HCT116 (cell line): ENCODE measurements around the gene LRRFIP1. TPM values are rescaled to one million over a fixed set of nuclear protein-coding genes. Genes with fewer than 3 reads are reported as not detected.

ENCODE experiments used
- ATAC-seq: fragments of 200-7000 bp; cut with Tn5 transposase; 2 replicates; pipeline ENCODE4 v1.9.1; 2020; ENCODE audit warnings: mild to moderate bottlenecking, moderate library complexity
- BruUV-seq: library from RNA; stranded (reverse); fragments of 400-500 nt; replicated peaks from 2 replicates; lab custom pipeline; 2021; lab: Mats Ljungman, UMichigan
- CTCF ChIA-PET: fragments of 300-600 bp; sonication (Branson Sonifier 250); formaldehyde crosslinking; loops from one replicate; lab custom pipeline; 2021; ENCODE audit warnings: antibody characterized with exemption; lab: Charles Lee
- POLR2A ChIA-PET: fragments of 300-600, 350-600 bp; sonication (Branson Sonifier 250); formaldehyde crosslinking; loops from one replicate; lab custom pipeline; 2021; ENCODE audit warnings: antibody characterized with exemption; lab: Charles Lee
- RAD21 ChIA-PET, 2 experiments: fragments of 300-600 bp; sonication (Branson Sonifier 250); formaldehyde crosslinking; loops; one replicate each; lab custom pipeline; 2023; ENCODE audit warnings: low total read pairs in 2 of 2; ENCODE audit not compliant: uncharacterized antibody in 2 of 2, unreplicated experiment in 2 of 2, low non-redundant PET in 1 of 2; lab: Charles Lee
- DNase-seq: peaks from one replicate; pipeline ENCODE4 v3.0.0-alpha.2; 2010; ENCODE audit warnings: low read depth, low spot score
- H2AFZ ChIP-seq: fragments of 200-600 bp; shearing (Covaris generic), sonication (generic); 2 replicates; pipeline ENCODE4 v1.6.1; 2017; ENCODE audit warnings: low read depth, mixed run types, mixed read lengths, antibody characterized with exemption, low read length; ENCODE audit not compliant: poor library complexity, severe bottlenecking
- H3K27ac ChIP-seq: 2 replicates; pipeline ENCODE4 v1.5.1; 2012; ENCODE audit warnings: low read depth, low read length
- H3K27me3 ChIP-seq: fragments of 200-600 bp; sonication (generic); 2 replicates; pipeline ENCODE4 v1.6.1; 2016; ENCODE audit warnings: mixed run types, low read length, mixed read lengths; ENCODE audit not compliant: insufficient read depth
- H3K36me3 ChIP-seq, 2 experiments: fragments of 200-500 bp in 1 of 2; fragments of 200-600 bp in 1 of 2; sonication (Bioruptor generic) in 1 of 2; sonication (generic) in 1 of 2; 2 replicates each; pipeline versions ENCODE4 v1.5.1 to v1.6.1; 2014 to 2016; ENCODE audit warnings: low read length in 2 of 2, inconsistent platforms in 1 of 2, mixed read lengths in 1 of 2, mixed run types in 1 of 2; ENCODE audit not compliant: insufficient read depth in 2 of 2, control insufficient read depth in 1 of 2
- H3K4me1 ChIP-seq, 2 experiments: fragments of 200-600 bp in 1 of 2; sonication (generic) in 1 of 2; 2 replicates each; pipeline versions ENCODE4 v1.5.1 to v1.6.1; 2012 to 2017; ENCODE audit warnings: low read length in 2 of 2, inconsistent platforms in 1 of 2, mild to moderate bottlenecking in 1 of 2, mixed read lengths in 1 of 2, mixed run types in 1 of 2, moderate library complexity in 1 of 2; ENCODE audit not compliant: insufficient read depth in 2 of 2, control insufficient read depth in 1 of 2
- H3K4me2 ChIP-seq: fragments of 200-600 bp; sonication (generic); 2 replicates; pipeline ENCODE4 v1.6.1; 2017; ENCODE audit warnings: mixed run types, low read length, mixed read lengths
- H3K4me3 ChIP-seq, 2 experiments: fragments of 200-600 bp in 1 of 2; sonication (generic) in 1 of 2; replicated peaks in 1 of 2; 2 replicates each; pipeline ENCODE4 v1.5.1; 2011 to 2016; ENCODE audit warnings: low read length in 2 of 2, control low read depth in 1 of 2, low read depth in 1 of 2, mild to moderate bottlenecking in 1 of 2, mixed read lengths in 1 of 2, mixed run types in 1 of 2
- H3K79me2 ChIP-seq: fragments of 200-600 bp; sonication (generic); 2 replicates; pipeline ENCODE4 v1.6.1; 2017; ENCODE audit warnings: mild to moderate bottlenecking, mixed run types, low read length, moderate library complexity, mixed read lengths; ENCODE audit not compliant: insufficient read depth
- H3K9ac ChIP-seq: fragments of 200-600 bp; sonication (generic); 2 replicates; pipeline ENCODE4 v1.6.1; 2016; ENCODE audit warnings: low read length, mixed read lengths
- H3K9me2 ChIP-seq: fragments of 200-600 bp; sonication (generic), shearing (Covaris generic); 2 replicates; pipeline ENCODE4 v1.6.1; 2017; ENCODE audit warnings: mixed run types, mild to moderate bottlenecking, moderate library complexity; ENCODE audit not compliant: insufficient read depth
- H3K9me3 ChIP-seq, 2 experiments: fragments of 200-500 bp in 1 of 2; fragments of 200-600 bp in 1 of 2; sonication (Bioruptor generic) in 1 of 2; sonication (generic) in 1 of 2; 2 replicates each; pipeline ENCODE4 v1.6.1; 2014 to 2017; ENCODE audit warnings: low read length in 2 of 2, mixed read lengths in 2 of 2, inconsistent platforms in 1 of 2, low read depth in 1 of 2, mild to moderate bottlenecking in 1 of 2, mixed run types in 1 of 2, moderate library complexity in 1 of 2; ENCODE audit not compliant: control insufficient read depth in 1 of 2, insufficient read depth in 1 of 2
- H4K20me1 ChIP-seq: fragments of 200-600 bp; sonication (generic), shearing (Covaris generic); 2 replicates; pipeline ENCODE4 v1.6.1; 2017; ENCODE audit warnings: mixed run types, mild to moderate bottlenecking, moderate library complexity; ENCODE audit not compliant: insufficient read depth
- ATF3 ChIP-seq: IDR thresholded peaks from 2 replicates; pipeline ENCODE4 v1.6.1; 2012
- CEBPB ChIP-seq: IDR thresholded peaks from 2 replicates; pipeline ENCODE4 v1.6.1; 2012; ENCODE audit warnings: low read depth
- CTCF ChIP-seq, 3 experiments: fragments of 200-600 bp in 1 of 3; sonication (generic) in 1 of 3; IDR thresholded peaks in 2 of 3; conservative IDR thresholded peaks in 1 of 3; 2 replicates each; pipeline ENCODE4 v1.5.1; 2012 to 2017; ENCODE audit warnings: low read depth in 2 of 3, low read length in 2 of 3, antibody characterized with exemption in 1 of 3, borderline replicate concordance in 1 of 3, control low read depth in 1 of 3, mild to moderate bottlenecking in 1 of 3, mixed read lengths in 1 of 3, mixed run types in 1 of 3, moderate library complexity in 1 of 3; ENCODE audit not compliant: insufficient read depth in 1 of 3
- EZH2phosphoT487 ChIP-seq: fragments of 200-600 bp; IDR thresholded peaks from 2 replicates; pipeline ENCODE4 v1.6.1; 2018; ENCODE audit warnings: antibody characterized with exemption, borderline replicate concordance
- MAX ChIP-seq: IDR thresholded peaks from 2 replicates; pipeline ENCODE4 v1.6.1; 2012
- POLR2A ChIP-seq: IDR thresholded peaks from 2 replicates; pipeline ENCODE4 v1.7.0; 2011; ENCODE audit warnings: borderline replicate concordance; ENCODE audit not compliant: insufficient read depth, insufficient read length; ENCODE audit errors: extremely low read depth
- POLR2AphosphoS5 ChIP-seq: IDR thresholded peaks from 2 replicates; pipeline ENCODE4 v1.6.1; 2011; ENCODE audit warnings: mild to moderate bottlenecking, low read depth, low read length, moderate library complexity
- SP1 ChIP-seq: IDR thresholded peaks from 2 replicates; pipeline ENCODE4 v1.6.1; 2012; ENCODE audit warnings: low read depth
- ZBTB33 ChIP-seq: IDR thresholded peaks from 2 replicates; pipeline ENCODE4 v1.6.1; 2011; ENCODE audit warnings: mild to moderate bottlenecking, low read length, moderate library complexity; ENCODE audit not compliant: insufficient replicate concordance; ENCODE audit errors: extremely low read depth
- ZNF274 ChIP-seq: fragments of 200-500 bp; sonication (Bioruptor generic); IDR thresholded peaks from 2 replicates; pipeline ENCODE4 v1.6.1; 2014; ENCODE audit warnings: mild to moderate bottlenecking, low read depth, low read length, inconsistent platforms
- intact Hi-C: fragments of 100-400 bp; cut with micrococcal nuclease; formaldehyde crosslinking; loops from 2 replicates; pipeline ENCODE4 v1.10.0; 2022
- total RNA-seq: library from RNA; stranded (reverse); gene quantifications from one replicate; pipeline ENCODE4 v1.2.1, GENCODE V29; 2021; ENCODE audit not compliant: unreplicated experiment

Gene LRRFIP1
- total RNA-seq, 1 experiment from 2014 or later = 76.9 TPM

- TF ChIP-seq MAX (no peak), CEBPB (no peak), ZNF274 (no peak), ATF3 (no peak), CTCF (IDR thresholded peaks at IDR 0.05 in 2 of 3, conservative IDR thresholded peaks at IDR 0.05 in 1 of 3; ENCODE audit: borderline replicate concordance in 1 of 3, insufficient read depth in 1 of 3, low read depth in 2 of 3, low read length in 2 of 3) (no peak), ZBTB33 (no peak)
Observed at GRCh38 chr2:237613679-237614078, 13.7 kb upstream of the LRRFIP1 start (continued).

- peak; percentile 64 for ATAC-seq
- POLR2A ChIA-PET = no interaction called here
- H2AFZ ChIP-seq = no peak overlapping the region
- H3K36me3 ChIP-seq = no peaks in the 10 kb centered on the region
- no peaks in the 10 kb centered on the region for H3K9me2 ChIP-seq
- H3K4me1 ChIP-seq = peaks cover 2 to 15% of the 10 kb centered on the region in 2 experiments; a peak in 2 of 4 replicates
- no peaks in the 10 kb centered on the region for H3K9me3 ChIP-seq
- TF ChIP-seq POLR2A (no peak), EZH2phosphoT487 (no peak), POLR2AphosphoS5 (no peak), SP1 (no peak), MAX (no peak), CTCF (IDR thresholded peaks at IDR 0.05 in 2 of 3, conservative IDR thresholded peaks at IDR 0.05 in 1 of 3; ENCODE audit: borderline replicate concordance in 1 of 3, insufficient read depth in 1 of 3, low read depth in 2 of 3, low read length in 2 of 3) (peak in 2 of 3 experiments; percentile 14 to 48; a peak in 3 of 6 replicates)
- TF ChIP-seq, all 23 proteins: peak for 1
- RAD21 ChIA-PET = no interaction called here
- no peak overlapping the region for H3K4me3 ChIP-seq
- BruUV-seq = no TSS peak
- no peak overlapping the region for H3K9ac ChIP-seq
- DNase-seq = no peak
- peak overlapping the region; percentile 16 for H3K4me2 ChIP-seq
- intact Hi-C loops = no loop called here
- H3K27ac ChIP-seq = no peak overlapping the region
- H4K20me1 ChIP-seq = no peaks in the 10 kb centered on the region
- CTCF ChIA-PET = no interaction called here
- H3K79me2 ChIP-seq = no peaks in the 10 kb centered on the region
- no peaks in the 10 kb centered on the region; the same call in 1 of the 2 replicates for H3K27me3 ChIP-seq
Observed at GRCh38 chr2:237614151-237614720, 13.2 kb upstream of the LRRFIP1 start.
